ENCODE measurements around the gene ABCC1. TPM values are rescaled to one million over a fixed set of nuclear protein-coding genes. Genes with fewer than 3 reads are reported as not detected.

Gene ABCC1
- total and polyA plus RNA-seq, 2 of the 8 experiments (the other 6 are each of a cell fraction or from before 2014, with no cell fraction given) = 42.6 to 66.8 TPM

DNA sequence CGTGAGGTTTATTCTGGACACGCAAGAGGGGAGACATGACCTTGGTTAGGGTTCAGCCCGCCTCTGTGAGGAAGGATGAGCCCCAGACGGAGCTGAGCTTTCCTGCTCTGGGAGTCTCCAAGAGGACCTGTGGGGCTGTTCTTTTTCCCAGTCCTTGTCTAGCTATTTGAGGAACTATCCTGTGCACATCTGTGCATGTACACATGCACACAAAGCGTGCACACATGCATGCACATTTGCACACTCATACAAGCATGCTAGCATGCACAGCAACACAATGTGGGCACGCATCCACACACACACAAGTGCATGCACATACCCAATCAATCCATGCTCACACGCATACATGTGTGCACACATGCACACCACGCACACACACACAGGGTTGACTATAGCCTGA lies 233.5 kb downstream of the ABCC1 start:
- H2BK120ac ChIP-seq (replicated peaks; ENCODE audit: low read depth, low read length) = no peak overlapping the region
- no peaks in the 10 kb centered on the region for H3K79me1 ChIP-seq (ENCODE audit: low read depth, low read length)
- H3K27ac ChIP-seq (ENCODE audit: low read depth, low read length) = no peak overlapping the region
- peaks cover 0 to 5% (median 2%) of the 10 kb centered on the region in 4 experiments; a peak in 2 of 7 replicates for H3K4me1 ChIP-seq (replicated peaks in 1 of 4; ENCODE audit: control insufficient read depth in 3 of 4, insufficient read depth in 4 of 4, low read length in 3 of 4)
- CTCF ChIA-PET (ENCODE audit: partially characterized antibody) = interaction anchor here (0.9 to 2.9 kb wide), 10 partner anchors 9 to 372 kb away, joined by 3 to 19 read pairs (median 3); no protein-coding TSS in a partner anchor
- peak overlapping the region in 1 of 4 experiments; percentile 60; a peak in 1 of 7 replicates for H3K9ac ChIP-seq (replicated peaks in 1 of 4; ENCODE audit: extremely low read depth in 1 of 4, low read depth in 3 of 4, low read length in 3 of 4)
- POLR2A ChIA-PET (ENCODE audit: partially characterized antibody) = interaction anchor here (0.9 to 1.4 kb wide), 3 partner anchors 9 to 19 kb away, joined by 3 to 5 read pairs (median 3); no protein-coding TSS in a partner anchor
- DNase-seq (ENCODE audit: low read depth in 1 of 2, low spot score in 2 of 2) (no peak), FAIRE-seq (no peak)
- H4K91ac ChIP-seq (replicated peaks; ENCODE audit: insufficient read length, low read length) = peak overlapping the region; percentile 93
- no peak overlapping the region for H3K14ac ChIP-seq (ENCODE audit: insufficient read length)
- H2BK15ac ChIP-seq (ENCODE audit: low read length) = 0 out of 2 replicates have a peak overlapping the region, but pooled peaks have one; percentile 1
- 95% methylated on average over 8 of the region's 8 CpGs; no CpG with 5 or more reads in 1 of the 2 experiments for WGBS, 2 experiments (ENCODE audit: extremely low coverage in 1 of 2, insufficient coverage in 1 of 2, insufficient read length in 1 of 2, insufficient replicate concordance in 2 of 2, low coverage in 1 of 2, low lambda C conversion rate in 2 of 2, missing lambda C conversion rate in 1 of 2)
- H4K5ac ChIP-seq (ENCODE audit: insufficient read length, low read depth, low read length) = peak overlapping the region; percentile 10
- no peak overlapping the region for H2BK20ac ChIP-seq (ENCODE audit: low read length)
- H4K8ac ChIP-seq (ENCODE audit: extremely low read depth, insufficient read depth, low read length) = no peak overlapping the region; the same call in 1 of the 2 replicates
- peaks cover 4% of the 10 kb centered on the region in 2 experiments; a peak in 2 of 4 replicates for H3K9me3 ChIP-seq (ENCODE audit: insufficient read depth in 2 of 2, low read depth in 1 of 2, low read length in 1 of 2)
- no peaks in the 10 kb centered on the region for H3K27me3 ChIP-seq (replicated peaks in 1 of 4; ENCODE audit: control insufficient read depth in 3 of 4, extremely low read depth in 1 of 4, insufficient read depth in 3 of 4, low read length in 3 of 4)
- H3K23me2 ChIP-seq (ENCODE audit: low read depth, low read length) = peaks cover 4% of the 10 kb centered on the region; the same call in 1 of the 2 replicates
- H3K23ac ChIP-seq (ENCODE audit: insufficient read length) = no peak overlapping the region
- no peak overlapping the region for H3K4me2 ChIP-seq (ENCODE audit: insufficient read depth in 1 of 2, low read depth in 2 of 2, low read length in 2 of 2)
- peak overlapping the region; percentile 62; the same call in 1 of the 2 replicates for H2BK12ac ChIP-seq (ENCODE audit: low read depth, low read length)
- H3K4me3 ChIP-seq (ENCODE audit: extremely low read depth in 1 of 4, insufficient read depth in 2 of 4, low read depth in 3 of 4, low read length in 4 of 4) = no peak overlapping the region
- no peaks in the 10 kb centered on the region for H3K36me3 ChIP-seq (ENCODE audit: control insufficient read depth in 2 of 4, insufficient read depth in 4 of 4, low read length in 3 of 4)
- no peak overlapping the region for H3K4ac ChIP-seq (replicated peaks; ENCODE audit: insufficient read length, low read depth, low read length)
- H3K56ac ChIP-seq (replicated peaks; ENCODE audit: insufficient read length, low read depth, low read length) = no peak overlapping the region
- H2AK5ac ChIP-seq (ENCODE audit: low read depth, low read length) = 0 out of 2 replicates have a peak overlapping the region, but pooled peaks have one; percentile 40
- H2AFZ ChIP-seq (ENCODE audit: low read length) = no peak overlapping the region
- peak overlapping the region; percentile 69; the same call in 1 of the 2 replicates for H2BK5ac ChIP-seq (ENCODE audit: low read depth, low read length)
- peaks cover 0 to 3% of the 10 kb centered on the region in 2 experiments for H4K20me1 ChIP-seq (replicated peaks in 1 of 2; ENCODE audit: control insufficient read depth in 1 of 2, insufficient read depth in 2 of 2, low read length in 2 of 2)
- H3K18ac ChIP-seq (ENCODE audit: extremely low read depth, low read length) = 0 out of 2 replicates have a peak overlapping the region, but pooled peaks have one; percentile 24
- H3K79me2 ChIP-seq (ENCODE audit: control insufficient read depth in 1 of 2, insufficient read depth in 2 of 2, low read length in 2 of 2) = no peaks in the 10 kb centered on the region
- TF ChIP-seq, protein P1, sequence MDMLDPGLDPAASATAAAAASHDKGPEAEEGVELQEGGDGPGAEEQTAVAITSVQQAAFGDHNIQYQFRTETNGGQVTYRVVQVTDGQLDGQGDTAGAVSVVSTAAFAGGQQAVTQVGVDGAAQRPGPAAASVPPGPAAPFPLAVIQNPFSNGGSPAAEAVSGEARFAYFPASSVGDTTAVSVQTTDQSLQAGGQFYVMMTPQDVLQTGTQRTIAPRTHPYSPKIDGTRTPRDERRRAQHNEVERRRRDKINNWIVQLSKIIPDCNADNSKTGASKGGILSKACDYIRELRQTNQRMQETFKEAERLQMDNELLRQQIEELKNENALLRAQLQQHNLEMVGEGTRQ (IDR thresholded peaks at IDR 0.05; ENCODE audit: low read length) = no peak
- TF ChIP-seq SIX5 (IDR thresholded peaks at IDR 0.05; ENCODE audit: low read depth, low read length) (no peak), TBP (IDR thresholded peaks at IDR 0.05; ENCODE audit: low read depth, low read length) (no peak), CHD2 (IDR thresholded peaks at IDR 0.05; ENCODE audit: low read length) (no peak), PHF8 (conservative IDR thresholded peaks at IDR 0.05; ENCODE audit: low read depth, low read length) (no peak)
- TF ChIP-seq, protein P2, sequence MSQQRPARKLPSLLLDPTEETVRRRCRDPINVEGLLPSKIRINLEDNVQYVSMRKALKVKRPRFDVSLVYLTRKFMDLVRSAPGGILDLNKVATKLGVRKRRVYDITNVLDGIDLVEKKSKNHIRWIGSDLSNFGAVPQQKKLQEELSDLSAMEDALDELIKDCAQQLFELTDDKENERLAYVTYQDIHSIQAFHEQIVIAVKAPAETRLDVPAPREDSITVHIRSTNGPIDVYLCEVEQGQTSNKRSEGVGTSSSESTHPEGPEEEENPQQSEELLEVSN (IDR thresholded peaks at IDR 0.05) = no peak
